Activated T-cell treated with anti-CD3 and anti-CD28 coated beads, Interleukin-2, amount 50 U/mL, for 72 hours (primary cell): ENCODE data around the gene DSTN. TPM values are rescaled to one million over a fixed set of nuclear protein-coding genes. Genes with fewer than 3 reads are reported as not detected.

Source experiments
- ATAC-seq, 2 donors: fragments of 150-1000 bp; cut with Tn5 transposase; replicated peaks in 1 of 2; 2 replicates each; pipeline ENCODE4 v1.10.0; 2021; ENCODE audit warnings: moderate library complexity in 2 of 2, mild to moderate bottlenecking in 1 of 2
- DNase-seq, 2 donors: peaks; one replicate each; pipeline ENCODE4 v3.0.0; 2021 to 2022; ENCODE audit warnings: mixed read lengths in 1 of 2
- H3K27ac Mint-ChIP-seq: one replicate; pipeline ENCODE4 v1.8.0; 2022; ENCODE audit warnings: mild to moderate bottlenecking, moderate library complexity, mixed read lengths
- H3K27me3 Mint-ChIP-seq: one replicate; pipeline ENCODE4 v1.8.0; 2022; ENCODE audit warnings: low read depth, mixed read lengths
- H3K36me3 Mint-ChIP-seq, 2 donors: one replicate each; pipeline ENCODE4 v1.8.0; 2022; ENCODE audit warnings: mixed read lengths in 2 of 2, mild to moderate bottlenecking in 1 of 2; ENCODE audit not compliant: insufficient read depth in 2 of 2
- H3K4me1 Mint-ChIP-seq: one replicate; pipeline ENCODE4 v1.8.0; 2022; ENCODE audit warnings: low read depth, mixed read lengths
- H3K4me3 Mint-ChIP-seq, 2 donors: one replicate each; pipeline ENCODE4 v1.8.0; 2022; ENCODE audit warnings: mild to moderate bottlenecking in 2 of 2, mixed read lengths in 2 of 2, moderate library complexity in 2 of 2
- H3K9me3 Mint-ChIP-seq, 2 donors: one replicate each; pipeline ENCODE4 v1.8.0; 2022; ENCODE audit warnings: mixed read lengths in 2 of 2
- total RNA-seq, 2 donors: library from RNA; stranded (reverse); gene quantifications; one replicate each; pipeline ENCODE4 v1.2.3, GENCODE V29; 2022

DSTN gene
- total RNA-seq, 2 donors from 2014 or later = 62.8 to 70.4 TPM

DNA sequence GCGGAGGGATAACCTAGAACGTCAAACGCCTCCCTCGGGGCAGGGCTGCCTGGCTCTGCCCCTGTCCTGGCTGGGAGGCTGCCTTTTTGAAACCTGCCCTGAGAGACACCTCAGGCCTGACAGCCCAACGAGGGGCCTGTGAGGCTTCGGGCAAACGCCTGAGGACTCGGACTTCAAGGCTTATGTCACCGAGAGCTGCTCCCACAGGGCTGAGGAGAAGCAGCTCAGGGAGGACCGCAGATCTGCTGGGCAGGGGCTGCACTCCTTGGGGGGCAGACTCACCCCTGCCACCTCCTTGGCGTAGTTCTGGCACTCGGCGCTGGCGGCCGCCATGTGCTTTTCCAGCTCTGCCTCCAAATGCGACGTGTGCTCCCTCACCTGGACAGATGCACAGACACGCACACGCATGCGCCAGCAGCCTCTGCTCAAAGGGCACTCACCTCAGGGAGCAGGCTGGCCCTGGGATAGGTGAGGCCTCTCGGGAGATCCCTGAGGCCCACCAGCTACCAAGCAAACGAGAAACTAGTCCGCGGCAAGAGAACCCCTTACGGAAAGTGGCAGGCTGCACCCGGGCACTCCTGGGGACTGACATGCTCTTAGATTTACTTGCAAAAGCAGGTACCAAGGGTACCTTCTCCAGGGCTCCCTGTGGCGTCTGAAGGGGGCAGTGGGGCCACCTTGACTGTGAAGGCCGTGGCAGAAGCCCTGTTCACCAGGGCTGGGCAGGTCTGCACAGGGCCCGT, 49.6 kb downstream of the DSTN start:
- ATAC-seq = no peak
- DNase-seq = no peak
- no peaks in the 10 kb centered on the region for H3K36me3 Mint-ChIP-seq
- H3K9me3 Mint-ChIP-seq = no peaks in the 10 kb centered on the region
- H3K4me3 Mint-ChIP-seq = no peak overlapping the region
- no peaks in the 10 kb centered on the region for H3K4me1 Mint-ChIP-seq
- no peak overlapping the region for H3K27ac Mint-ChIP-seq
- H3K27me3 Mint-ChIP-seq = no peaks in the 10 kb centered on the region

DNA sequence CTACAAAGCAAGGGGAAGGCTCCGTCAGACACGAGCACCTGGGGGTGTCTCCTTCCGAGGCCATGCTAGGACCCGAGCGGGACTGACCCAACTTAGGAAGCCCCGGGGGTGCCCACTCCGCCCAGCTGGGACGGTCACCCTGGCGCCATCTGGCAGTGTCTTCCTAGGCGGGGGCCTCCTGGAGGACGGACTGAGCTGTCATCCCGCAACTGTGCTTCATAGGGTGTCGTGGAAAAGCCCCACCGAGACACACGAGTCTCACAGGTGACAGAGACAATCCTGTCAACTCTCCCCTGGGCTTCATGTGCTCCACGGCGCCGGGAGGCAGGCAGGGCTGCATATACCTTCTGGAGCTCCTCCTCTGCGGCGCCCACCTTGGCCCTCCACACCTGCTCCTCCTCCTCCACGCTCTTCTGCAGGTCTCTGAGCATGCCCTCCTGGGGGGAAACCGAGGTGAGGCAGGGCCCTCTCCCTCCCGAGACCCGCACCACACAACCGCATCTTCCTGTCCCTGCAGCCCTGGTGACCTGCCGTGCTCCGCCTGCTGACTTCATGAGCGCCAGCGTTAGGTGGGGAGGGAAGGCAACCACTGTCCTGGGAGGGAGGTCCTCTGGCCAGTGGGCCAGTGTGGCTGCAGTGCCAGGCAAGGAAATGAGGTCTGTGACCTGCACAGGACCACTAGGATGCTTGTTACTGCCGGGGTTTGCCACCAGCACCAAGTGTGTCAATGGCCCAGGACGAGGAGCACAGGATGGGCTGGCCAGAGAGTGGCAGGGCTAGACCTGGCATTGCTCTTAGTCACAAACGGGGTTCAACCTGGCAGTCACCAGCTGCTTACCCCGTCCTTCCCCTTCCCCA, 50.7 kb downstream of the DSTN start:
- DNase-seq (no peak), ATAC-seq (no peak)
- Mint-ChIP-seq H3K27me3 (no peaks in the 10 kb centered on the region), H3K4me3 (no peak overlapping the region), H3K36me3 (no peaks in the 10 kb centered on the region), H3K27ac (no peak overlapping the region), H3K4me1 (no peaks in the 10 kb centered on the region), H3K9me3 (no peaks in the 10 kb centered on the region)

- no peaks in the 10 kb centered on the region for H3K4me1 Mint-ChIP-seq
- no peaks in the 10 kb centered on the region for H3K9me3 Mint-ChIP-seq
- ATAC-seq = no peak
- DNase-seq = no peak
- H3K27me3 Mint-ChIP-seq = no peaks in the 10 kb centered on the region
- H3K4me3 Mint-ChIP-seq = no peak overlapping the region
- no peaks in the 10 kb centered on the region for H3K36me3 Mint-ChIP-seq
- H3K27ac Mint-ChIP-seq = no peak overlapping the region
These were observed 51.5 kb downstream of the DSTN start for GRCh38 chr20:17621229-17621968.

GRCh38 chr20:17622086-17622850, 52.4 kb downstream of the DSTN start:
- Mint-ChIP-seq H3K27me3 (no peaks in the 10 kb centered on the region), H3K36me3 (no peaks in the 10 kb centered on the region), H3K4me1 (no peaks in the 10 kb centered on the region), H3K27ac (no peak overlapping the region), H3K4me3 (no peak overlapping the region), H3K9me3 (no peaks in the 10 kb centered on the region)
- DNase-seq (no peak), ATAC-seq (no peak)

GRCh38 chr20:17622851-17623508, 53.1 kb downstream of the DSTN start:
- Mint-ChIP-seq H3K27me3 (no peaks in the 10 kb centered on the region), H3K27ac (no peak overlapping the region), H3K9me3 (no peaks in the 10 kb centered on the region), H3K4me3 (no peak overlapping the region), H3K36me3 (no peaks in the 10 kb centered on the region), H3K4me1 (no peaks in the 10 kb centered on the region)
- ATAC-seq = no peak
- DNase-seq = no peak

GRCh38 chr20:17624070-17624469, 54.2 kb downstream of the DSTN start:
- no peaks in the 10 kb centered on the region for H3K9me3 Mint-ChIP-seq
- no peaks in the 10 kb centered on the region for H3K27me3 Mint-ChIP-seq
- H3K4me3 Mint-ChIP-seq = no peak overlapping the region
- no peak for ATAC-seq
- no peak for DNase-seq
- no peaks in the 10 kb centered on the region for H3K36me3 Mint-ChIP-seq
- H3K4me1 Mint-ChIP-seq = no peaks in the 10 kb centered on the region
- no peak overlapping the region for H3K27ac Mint-ChIP-seq

DNA sequence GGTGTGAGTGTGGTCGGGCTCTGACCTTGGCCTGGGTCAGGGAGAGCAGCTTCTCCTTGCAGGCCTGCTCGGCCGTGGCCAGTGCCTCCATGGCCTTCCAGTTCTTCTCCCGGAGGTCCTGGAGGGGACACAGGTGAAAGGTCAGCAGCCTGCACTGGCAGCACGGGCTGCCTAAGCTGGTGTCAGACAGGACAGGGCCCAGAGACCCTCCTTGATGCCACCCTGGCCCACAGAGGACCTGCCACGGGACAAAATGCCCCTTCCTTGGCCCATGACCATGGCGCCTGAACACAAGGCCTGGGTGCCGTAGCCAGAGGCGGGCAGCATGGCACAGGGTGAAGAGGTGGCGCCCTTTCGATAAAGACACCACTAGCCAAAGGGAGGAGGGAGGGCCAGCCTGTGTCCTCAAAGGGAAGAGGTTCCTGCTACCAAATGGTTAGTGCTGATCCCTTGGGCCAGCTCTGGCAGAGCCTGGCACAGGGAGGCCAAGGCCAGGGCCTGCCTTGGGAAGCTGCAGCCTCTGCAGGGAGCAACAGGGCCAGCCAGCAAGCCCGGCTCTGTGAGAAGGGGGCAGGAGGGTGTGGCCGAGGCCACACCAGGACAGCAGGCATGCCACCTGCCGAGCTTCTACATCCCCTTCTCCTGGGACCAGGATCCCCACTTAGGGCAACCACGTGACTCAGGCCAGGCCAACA, 54.8 kb downstream of the DSTN start:
- Mint-ChIP-seq H3K9me3 (no peaks in the 10 kb centered on the region), H3K27me3 (no peaks in the 10 kb centered on the region), H3K4me3 (no peak overlapping the region), H3K36me3 (no peaks in the 10 kb centered on the region), H3K27ac (no peak overlapping the region), H3K4me1 (no peaks in the 10 kb centered on the region)
- ATAC-seq (no peak), DNase-seq (no peak)

- H3K4me1 Mint-ChIP-seq = no peaks in the 10 kb centered on the region
- no peak overlapping the region for H3K27ac Mint-ChIP-seq
- no peaks in the 10 kb centered on the region for H3K27me3 Mint-ChIP-seq
- ATAC-seq = no peak
- no peaks in the 10 kb centered on the region for H3K9me3 Mint-ChIP-seq
- H3K4me3 Mint-ChIP-seq = no peak overlapping the region
- no peaks in the 10 kb centered on the region for H3K36me3 Mint-ChIP-seq
- DNase-seq = no peak
These were observed 55.6 kb downstream of the DSTN start for GRCh38 chr20:17625246-17626051.

GRCh38 chr20:17626217-17627007, 56.5 kb downstream of the DSTN start:
- H3K4me3 Mint-ChIP-seq = no peak overlapping the region
- ATAC-seq (no peak), DNase-seq (no peak)
- H3K27ac Mint-ChIP-seq = no peak overlapping the region
- no peaks in the 10 kb centered on the region for H3K27me3 Mint-ChIP-seq
- no peaks in the 10 kb centered on the region for H3K9me3 Mint-ChIP-seq
- H3K36me3 Mint-ChIP-seq = no peaks in the 10 kb centered on the region
- no peaks in the 10 kb centered on the region for H3K4me1 Mint-ChIP-seq

DNA sequence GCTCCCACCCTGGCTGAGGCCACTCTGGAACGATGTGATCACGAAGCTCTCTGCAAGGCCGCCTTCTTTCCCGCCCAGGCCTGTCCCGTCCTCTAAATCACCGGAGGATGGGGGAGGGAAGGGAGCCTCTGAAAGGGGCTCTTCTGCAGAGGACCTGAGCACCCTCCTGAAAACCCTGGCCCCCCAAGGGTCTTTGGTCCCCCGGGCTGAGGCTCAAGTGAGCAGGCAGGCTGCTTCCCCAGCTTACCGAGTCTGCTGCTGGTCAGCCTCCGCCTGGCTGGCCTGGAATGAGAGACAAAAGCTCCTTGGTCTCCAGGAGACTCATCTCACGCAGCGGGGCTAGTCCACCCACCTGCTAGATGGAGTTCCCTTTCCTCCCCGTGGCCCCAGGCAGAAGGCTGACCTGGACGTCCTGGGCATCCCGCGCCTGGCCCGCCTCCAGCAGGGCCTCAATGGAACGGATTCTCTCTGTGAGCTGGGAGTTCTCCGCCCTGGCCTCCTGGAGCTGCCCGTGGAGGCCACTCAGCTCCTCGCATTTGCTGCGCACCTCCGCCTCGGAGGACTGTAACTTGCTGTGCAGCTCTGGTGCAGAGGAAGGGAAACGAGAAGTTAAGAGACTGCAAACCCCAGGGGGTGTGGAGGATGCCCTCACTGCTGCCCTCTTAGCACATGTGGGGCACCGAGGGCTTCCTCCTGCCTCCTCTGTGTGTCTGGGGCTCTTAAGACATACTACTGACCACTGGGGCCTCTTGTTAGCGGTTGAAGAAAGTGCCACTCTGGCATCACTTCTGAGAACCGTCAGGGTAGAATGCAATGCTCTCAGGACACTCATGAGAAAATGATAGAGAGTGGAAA, 57.5 kb downstream of the DSTN start:
- no peaks in the 10 kb centered on the region for H3K9me3 Mint-ChIP-seq
- DNase-seq = no peak
- no peaks in the 10 kb centered on the region for H3K36me3 Mint-ChIP-seq
- ATAC-seq = no peak
- no peak overlapping the region for H3K4me3 Mint-ChIP-seq
- H3K27ac Mint-ChIP-seq = no peak overlapping the region
- no peaks in the 10 kb centered on the region for H3K27me3 Mint-ChIP-seq
- no peaks in the 10 kb centered on the region for H3K4me1 Mint-ChIP-seq
